Measurements from ENCODE around the gene TMEM179.

Gene TMEM179

GRCh38 chr14:104636131-104636530, 31.6 kb upstream of the TMEM179 start:
- H3K4me3 ChIP-seq (ENCODE audit: low read length) = no peak overlapping the region
- H3K9ac ChIP-seq (ENCODE audit: low read depth, low read length) = no peak overlapping the region
- no peaks in the 10 kb centered on the region for H3K27me3 ChIP-seq (ENCODE audit: insufficient read depth, low read length)
- no peak overlapping the region for H3K27ac ChIP-seq (ENCODE audit: low read length)
- H3K4me1 ChIP-seq (ENCODE audit: insufficient read depth, low read length) = no peaks in the 10 kb centered on the region
- no peaks in the 10 kb centered on the region for H3K9me3 ChIP-seq (ENCODE audit: insufficient read depth, low read depth, low read length)
- no peaks in the 10 kb centered on the region for H3K36me3 ChIP-seq (ENCODE audit: insufficient read depth, low read depth, low read length)

GRCh38 chr14:104635717-104636116, 31.1 kb upstream of the TMEM179 start:
- H3K27ac ChIP-seq (ENCODE audit: low read length) = no peak overlapping the region
- H3K9ac ChIP-seq (ENCODE audit: low read depth, low read length) = no peak overlapping the region
- H3K36me3 ChIP-seq (ENCODE audit: insufficient read depth, low read depth, low read length) = no peaks in the 10 kb centered on the region
- H3K4me1 ChIP-seq (ENCODE audit: insufficient read depth, low read length) = no peaks in the 10 kb centered on the region
- H3K4me3 ChIP-seq (ENCODE audit: low read length) = no peak overlapping the region
- H3K9me3 ChIP-seq (ENCODE audit: insufficient read depth, low read depth, low read length) = no peaks in the 10 kb centered on the region
- H3K27me3 ChIP-seq (ENCODE audit: insufficient read depth, low read length) = no peaks in the 10 kb centered on the region

- Histone ChIP-seq H3K9ac (ENCODE audit: low read depth, low read length) (no peak overlapping the region), H3K9me3 (ENCODE audit: insufficient read depth, low read depth, low read length) (no peaks in the 10 kb centered on the region), H3K4me3 (ENCODE audit: low read length) (no peak overlapping the region), H3K27ac (ENCODE audit: low read length) (no peak overlapping the region), H3K4me1 (ENCODE audit: insufficient read depth, low read length) (no peaks in the 10 kb centered on the region), H3K36me3 (ENCODE audit: insufficient read depth, low read depth, low read length) (no peaks in the 10 kb centered on the region), H3K27me3 (ENCODE audit: insufficient read depth, low read length) (no peaks in the 10 kb centered on the region)
These were observed 30.5 kb upstream of the TMEM179 start for GRCh38 chr14:104634886-104635570.

- H3K9me3 ChIP-seq (ENCODE audit: insufficient read depth, low read depth, low read length) = peaks cover 5% of the 10 kb centered on the region; the same call in 1 of the 2 replicates
- H3K27ac ChIP-seq (ENCODE audit: low read length) = no peak overlapping the region
- no peaks in the 10 kb centered on the region for H3K4me1 ChIP-seq (ENCODE audit: insufficient read depth, low read length)
- no peaks in the 10 kb centered on the region for H3K27me3 ChIP-seq (ENCODE audit: insufficient read depth, low read length)
- H3K4me3 ChIP-seq (ENCODE audit: low read length) = no peak overlapping the region
- no peaks in the 10 kb centered on the region for H3K36me3 ChIP-seq (ENCODE audit: insufficient read depth, low read depth, low read length)
- no peak overlapping the region for H3K9ac ChIP-seq (ENCODE audit: low read depth, low read length)
These were observed 29.7 kb upstream of the TMEM179 start for GRCh38 chr14:104634138-104634760.

DNA sequence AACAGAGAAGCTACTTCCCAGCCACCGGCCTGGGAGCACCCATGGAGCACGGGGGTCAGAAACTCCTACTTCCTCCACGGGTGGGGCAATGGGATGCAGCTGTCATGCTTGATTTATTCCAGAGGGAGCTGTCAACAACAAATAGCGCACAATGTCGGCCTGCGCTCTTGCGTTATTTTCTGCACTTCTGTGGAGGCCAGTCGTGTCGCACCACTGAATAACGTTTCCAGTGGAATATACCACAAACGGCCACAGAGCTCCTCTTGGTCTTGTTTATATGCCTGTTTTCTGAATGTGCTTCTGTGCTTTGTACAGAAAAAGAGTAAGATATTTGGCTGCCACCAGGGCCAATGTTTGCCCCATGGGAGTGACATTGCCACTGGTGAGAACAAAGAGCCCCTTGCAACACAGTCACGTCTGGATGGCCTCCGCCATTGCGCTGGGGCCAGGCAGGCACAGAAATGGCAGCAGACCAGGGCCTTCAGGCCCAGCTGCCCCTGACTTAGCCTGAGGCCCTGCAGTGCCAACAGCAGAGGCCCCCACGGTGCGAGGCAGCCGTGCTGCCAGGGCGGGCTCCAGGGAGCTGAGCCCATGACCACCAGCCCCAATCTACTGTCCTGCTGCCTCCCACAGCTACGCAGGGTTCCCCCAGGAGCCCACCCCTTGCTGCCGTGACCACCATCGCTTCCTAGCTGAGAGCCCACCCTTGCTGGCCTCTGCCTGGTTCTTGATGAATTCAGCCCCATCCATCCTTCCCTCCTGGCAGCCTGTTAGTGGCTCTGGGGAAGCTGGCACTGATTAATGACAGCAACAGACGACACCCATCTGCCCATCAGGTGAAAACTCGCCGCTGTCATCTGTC, 28.9 kb upstream of the TMEM179 start:
- Histone ChIP-seq H3K9ac (ENCODE audit: low read depth, low read length) (no peak overlapping the region), H3K4me1 (ENCODE audit: insufficient read depth, low read length) (no peaks in the 10 kb centered on the region), H3K27ac (ENCODE audit: low read length) (no peak overlapping the region), H3K27me3 (ENCODE audit: insufficient read depth, low read length) (no peaks in the 10 kb centered on the region), H3K36me3 (ENCODE audit: insufficient read depth, low read depth, low read length) (no peaks in the 10 kb centered on the region), H3K9me3 (ENCODE audit: insufficient read depth, low read depth, low read length) (peaks cover 10% of the 10 kb centered on the region; the same call in 1 of the 2 replicates), H3K4me3 (ENCODE audit: low read length) (no peak overlapping the region)

- H3K27ac ChIP-seq (ENCODE audit: low read length) = no peak overlapping the region
- no peaks in the 10 kb centered on the region for H3K36me3 ChIP-seq (ENCODE audit: insufficient read depth, low read depth, low read length)
- no peak overlapping the region for H3K9ac ChIP-seq (ENCODE audit: low read depth, low read length)
- no peak overlapping the region for H3K4me3 ChIP-seq (ENCODE audit: low read length)
- H3K27me3 ChIP-seq (ENCODE audit: insufficient read depth, low read length) = no peaks in the 10 kb centered on the region
- H3K4me1 ChIP-seq (ENCODE audit: insufficient read depth, low read length) = no peaks in the 10 kb centered on the region
- H3K9me3 ChIP-seq (ENCODE audit: insufficient read depth, low read depth, low read length) = peaks cover 10% of the 10 kb centered on the region; the same call in 1 of the 2 replicates
These were observed 28.2 kb upstream of the TMEM179 start for GRCh38 chr14:104632781-104633180.

GRCh38 chr14:104624939-104625338, 20.4 kb upstream of the TMEM179 start:
- H3K36me3 ChIP-seq (ENCODE audit: insufficient read depth, low read depth, low read length) = no peaks in the 10 kb centered on the region
- H3K27ac ChIP-seq (ENCODE audit: low read length) = no peak overlapping the region
- H3K9ac ChIP-seq (ENCODE audit: low read depth, low read length) = no peak overlapping the region
- no peaks in the 10 kb centered on the region for H3K4me1 ChIP-seq (ENCODE audit: insufficient read depth, low read length)
- peaks cover 7% of the 10 kb centered on the region; the same call in 1 of the 2 replicates for H3K27me3 ChIP-seq (ENCODE audit: insufficient read depth, low read length)
- no peak overlapping the region for H3K4me3 ChIP-seq (ENCODE audit: low read length)
- peaks cover 10% of the 10 kb centered on the region; the same call in 1 of the 2 replicates for H3K9me3 ChIP-seq (ENCODE audit: insufficient read depth, low read depth, low read length)

DNA sequence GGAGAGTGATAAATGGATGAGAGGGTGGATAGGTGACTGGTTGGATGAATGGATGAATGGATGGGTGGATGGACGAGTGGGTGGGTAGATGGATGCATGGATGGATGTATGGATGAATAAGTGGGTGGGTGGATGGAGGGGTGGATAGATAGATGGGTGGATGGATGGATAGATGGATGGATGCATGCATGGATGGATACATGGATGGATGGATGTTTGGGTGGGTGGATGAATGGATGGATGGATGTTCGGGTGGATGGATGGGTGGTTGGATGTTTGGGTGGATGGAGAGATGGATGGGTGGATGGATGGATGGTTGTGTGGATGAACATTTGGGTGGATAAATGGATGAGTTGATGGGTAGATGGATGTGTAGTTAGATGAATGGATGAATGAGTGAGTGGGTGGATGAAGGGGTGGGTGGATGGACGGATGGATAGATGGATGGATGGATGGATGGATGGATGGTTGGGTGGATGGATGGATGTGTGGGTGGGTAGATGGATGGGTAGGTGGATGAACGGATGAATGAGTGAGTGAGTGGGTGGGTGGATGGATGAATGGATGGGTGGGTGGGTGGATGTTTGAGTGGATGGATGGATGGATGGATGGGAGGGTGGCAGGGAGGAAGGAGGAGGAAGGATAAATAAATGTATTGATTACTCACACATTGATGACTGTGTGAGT, 9.7 kb upstream of the TMEM179 start:
- Histone ChIP-seq H3K9ac (ENCODE audit: low read depth, low read length) (no peak overlapping the region), H3K36me3 (ENCODE audit: insufficient read depth, low read depth, low read length) (no peaks in the 10 kb centered on the region), H3K27me3 (ENCODE audit: insufficient read depth, low read length) (peaks cover 21% of the 10 kb centered on the region), H3K4me1 (ENCODE audit: insufficient read depth, low read length) (no peaks in the 10 kb centered on the region), H3K27ac (ENCODE audit: low read length) (no peak overlapping the region), H3K4me3 (ENCODE audit: low read length) (no peak overlapping the region), H3K9me3 (ENCODE audit: insufficient read depth, low read depth, low read length) (no peaks in the 10 kb centered on the region)

DNA sequence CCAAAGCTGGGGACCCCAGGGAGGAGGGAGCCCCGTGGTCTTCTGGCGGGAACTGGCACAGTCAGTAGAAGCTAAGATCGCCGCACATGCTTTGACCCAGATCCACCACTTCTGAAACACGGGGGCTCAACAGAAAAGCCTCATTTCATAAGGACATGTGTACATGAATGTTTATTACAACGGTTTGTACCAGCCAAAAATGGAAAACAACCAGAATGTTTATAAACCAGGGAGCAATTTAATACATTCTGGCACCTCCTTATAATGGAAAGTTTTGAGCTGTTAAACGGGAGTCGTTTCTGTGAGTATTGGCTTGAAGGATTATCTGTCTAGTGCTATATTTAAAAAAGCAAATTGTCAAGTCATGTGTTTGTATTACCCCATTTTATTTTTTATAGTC, 7.3 kb upstream of the TMEM179 start:
- Histone ChIP-seq H3K27me3 (ENCODE audit: insufficient read depth, low read length) (peaks cover 34% of the 10 kb centered on the region), H3K9ac (ENCODE audit: low read depth, low read length) (no peak overlapping the region), H3K4me1 (ENCODE audit: insufficient read depth, low read length) (no peaks in the 10 kb centered on the region), H3K36me3 (ENCODE audit: insufficient read depth, low read depth, low read length) (no peaks in the 10 kb centered on the region), H3K27ac (ENCODE audit: low read length) (no peak overlapping the region), H3K9me3 (ENCODE audit: insufficient read depth, low read depth, low read length) (no peaks in the 10 kb centered on the region), H3K4me3 (ENCODE audit: low read length) (no peak overlapping the region)

GRCh38 chr14:104610749-104611310, 6.3 kb upstream of the TMEM179 start:
- no peaks in the 10 kb centered on the region for H3K9me3 ChIP-seq (ENCODE audit: insufficient read depth, low read depth, low read length)
- no peak overlapping the region for H3K4me3 ChIP-seq (ENCODE audit: low read length)
- no peaks in the 10 kb centered on the region for H3K4me1 ChIP-seq (ENCODE audit: insufficient read depth, low read length)
- no peak overlapping the region for H3K9ac ChIP-seq (ENCODE audit: low read depth, low read length)
- H3K27ac ChIP-seq (ENCODE audit: low read length) = no peak overlapping the region
- peaks cover 41% of the 10 kb centered on the region for H3K27me3 ChIP-seq (ENCODE audit: insufficient read depth, low read length)
- no peaks in the 10 kb centered on the region for H3K36me3 ChIP-seq (ENCODE audit: insufficient read depth, low read depth, low read length)

GRCh38 chr14:104609666-104610065, 5.1 kb upstream of the TMEM179 start:
- Histone ChIP-seq H3K27ac (ENCODE audit: low read length) (no peak overlapping the region), H3K9ac (ENCODE audit: low read depth, low read length) (no peak overlapping the region), H3K36me3 (ENCODE audit: insufficient read depth, low read depth, low read length) (no peaks in the 10 kb centered on the region), H3K4me1 (ENCODE audit: insufficient read depth, low read length) (no peaks in the 10 kb centered on the region), H3K27me3 (ENCODE audit: insufficient read depth, low read length) (peaks cover 53% of the 10 kb centered on the region), H3K9me3 (ENCODE audit: insufficient read depth, low read depth, low read length) (no peaks in the 10 kb centered on the region), H3K4me3 (ENCODE audit: low read length) (no peak overlapping the region)
